ENCODE measurements around the gene NDUFS5. TPM values are rescaled to one million over a fixed set of nuclear protein-coding genes. Genes with fewer than 3 reads are reported as not detected.

NDUFS5 gene
- total and polyA plus RNA-seq, 12 donors = 303 to 6,035 (median 561) TPM

DNA sequence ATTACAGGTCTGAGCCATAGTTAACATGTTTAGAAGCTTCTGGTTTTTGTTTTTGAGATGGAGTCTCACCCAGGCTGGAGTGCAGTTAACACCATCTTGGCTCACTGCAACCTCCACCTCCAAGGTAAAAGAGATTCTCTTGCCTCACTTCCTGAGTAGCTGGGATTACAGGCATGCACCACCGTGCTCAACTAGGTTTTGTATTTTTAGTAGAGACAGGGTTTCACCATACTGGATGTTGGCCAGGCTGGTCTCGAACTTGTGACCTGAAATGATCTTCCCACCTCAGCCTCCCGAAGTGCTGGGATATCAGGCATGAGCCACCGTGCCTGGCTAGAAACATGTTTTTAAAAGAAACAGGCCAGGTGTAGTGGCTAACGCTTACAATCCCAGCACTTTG, 10.5 kb downstream of the NDUFS5 start:
- intact Hi-C loops (cut with DNase I) = no loop called here
- peaks cover 0 to 95% (median 70%) of the 10 kb centered on the region in 9 donors for H3K36me3 ChIP-seq
- ATAC-seq (no peak), DNase-seq (no peak)
- WGBS, 2 donors = 74 to 81% methylated on average over 5 of the region's 5 CpGs
- H3K4me3 ChIP-seq = no peak overlapping the region
- no peak overlapping the region for H3K27ac ChIP-seq
- H3K9me3 ChIP-seq = no peaks in the 10 kb centered on the region
- no peaks in the 10 kb centered on the region for H3K27me3 ChIP-seq
- H3K4me1 ChIP-seq = peaks cover 0 to 12% (median 4%) of the 10 kb centered on the region in 9 donors
- TF ChIP-seq, protein P1, sequence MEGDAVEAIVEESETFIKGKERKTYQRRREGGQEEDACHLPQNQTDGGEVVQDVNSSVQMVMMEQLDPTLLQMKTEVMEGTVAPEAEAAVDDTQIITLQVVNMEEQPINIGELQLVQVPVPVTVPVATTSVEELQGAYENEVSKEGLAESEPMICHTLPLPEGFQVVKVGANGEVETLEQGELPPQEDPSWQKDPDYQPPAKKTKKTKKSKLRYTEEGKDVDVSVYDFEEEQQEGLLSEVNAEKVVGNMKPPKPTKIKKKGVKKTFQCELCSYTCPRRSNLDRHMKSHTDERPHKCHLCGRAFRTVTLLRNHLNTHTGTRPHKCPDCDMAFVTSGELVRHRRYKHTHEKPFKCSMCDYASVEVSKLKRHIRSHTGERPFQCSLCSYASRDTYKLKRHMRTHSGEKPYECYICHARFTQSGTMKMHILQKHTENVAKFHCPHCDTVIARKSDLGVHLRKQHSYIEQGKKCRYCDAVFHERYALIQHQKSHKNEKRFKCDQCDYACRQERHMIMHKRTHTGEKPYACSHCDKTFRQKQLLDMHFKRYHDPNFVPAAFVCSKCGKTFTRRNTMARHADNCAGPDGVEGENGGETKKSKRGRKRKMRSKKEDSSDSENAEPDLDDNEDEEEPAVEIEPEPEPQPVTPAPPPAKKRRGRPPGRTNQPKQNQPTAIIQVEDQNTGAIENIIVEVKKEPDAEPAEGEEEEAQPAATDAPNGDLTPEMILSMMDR (IDR thresholded peaks at IDR 0.05) = no peak

DNA sequence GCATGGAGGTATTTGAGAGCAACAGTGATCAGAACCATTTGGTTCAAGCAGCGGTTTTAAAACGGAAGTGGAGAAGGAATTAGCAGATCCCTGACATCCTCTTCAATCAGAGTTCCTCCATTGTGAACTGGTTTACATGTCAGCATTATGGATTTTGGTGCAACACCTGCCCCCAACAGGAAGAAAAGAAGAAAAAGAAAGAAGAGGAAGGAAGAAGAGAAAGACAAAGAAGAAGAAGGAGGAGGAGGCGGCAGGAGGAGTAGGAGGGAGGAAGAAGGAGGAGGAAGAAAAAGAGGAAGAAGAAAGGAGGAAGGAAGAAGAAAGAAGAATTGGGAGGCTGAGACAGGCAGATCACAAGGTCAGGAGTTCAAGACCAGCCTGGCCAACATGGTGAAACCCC, 17.4 kb downstream of the NDUFS5 start:
- peaks cover 0 to 55% (median 28%) of the 10 kb centered on the region in 9 donors for H3K36me3 ChIP-seq
- 90 to 92% methylated on average over 3 of the region's 3 CpGs for WGBS, 2 donors

DNA sequence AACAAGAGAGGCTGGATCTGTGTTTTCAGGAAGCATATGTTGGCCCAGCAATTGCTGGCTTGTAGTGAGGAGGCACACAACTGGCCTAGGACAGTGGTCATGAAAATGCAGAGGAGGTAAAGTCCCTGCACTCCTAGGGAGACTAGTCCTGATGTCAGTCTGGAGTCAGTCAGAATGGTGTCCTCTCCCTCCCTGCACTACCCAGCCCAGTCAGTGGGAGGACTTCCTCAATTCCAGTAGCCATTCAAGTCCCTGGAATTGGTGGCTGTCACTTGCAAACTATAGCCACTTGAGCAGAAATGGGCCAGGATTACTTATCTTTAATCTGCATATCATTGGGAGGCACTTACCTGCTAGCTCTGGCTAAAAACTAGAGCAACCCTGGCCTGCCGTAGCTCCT, 18.6 kb downstream of the NDUFS5 start:
- no peak overlapping the region for H3K27ac ChIP-seq
- DNase-seq = no peak
- H3K27me3 ChIP-seq = no peaks in the 10 kb centered on the region
- 81 to 98% methylated on average over 1 of the region's 1 CpG for WGBS, 2 donors
- intact Hi-C loops (cut with DNase I) = no loop called here
- H3K4me3 ChIP-seq = no peak overlapping the region
- peaks cover 5 to 23% (median 14%) of the 10 kb centered on the region in 9 donors for H3K4me1 ChIP-seq
- H3K36me3 ChIP-seq = peaks cover 0 to 54% (median 25%) of the 10 kb centered on the region in 9 donors
- no peak for ATAC-seq
- no peaks in the 10 kb centered on the region for H3K9me3 ChIP-seq
- TF ChIP-seq, protein P1 (IDR thresholded peaks at IDR 0.05) = no peak

More for the DNA sequence above, 17.4 kb downstream of the NDUFS5 start:
- Histone ChIP-seq H3K27me3 (no peaks in the 10 kb centered on the region), H3K27ac (no peak overlapping the region), H3K9me3 (no peaks in the 10 kb centered on the region), H3K4me1 (peaks cover 5 to 23% (median 14%) of the 10 kb centered on the region in 9 donors), H3K4me3 (no peak overlapping the region)
- DNase-seq (no peak), ATAC-seq (no peak)
- TF ChIP-seq, protein P1 (IDR thresholded peaks at IDR 0.05) = no peak
- intact Hi-C loops (cut with DNase I) = no loop called here

DNA sequence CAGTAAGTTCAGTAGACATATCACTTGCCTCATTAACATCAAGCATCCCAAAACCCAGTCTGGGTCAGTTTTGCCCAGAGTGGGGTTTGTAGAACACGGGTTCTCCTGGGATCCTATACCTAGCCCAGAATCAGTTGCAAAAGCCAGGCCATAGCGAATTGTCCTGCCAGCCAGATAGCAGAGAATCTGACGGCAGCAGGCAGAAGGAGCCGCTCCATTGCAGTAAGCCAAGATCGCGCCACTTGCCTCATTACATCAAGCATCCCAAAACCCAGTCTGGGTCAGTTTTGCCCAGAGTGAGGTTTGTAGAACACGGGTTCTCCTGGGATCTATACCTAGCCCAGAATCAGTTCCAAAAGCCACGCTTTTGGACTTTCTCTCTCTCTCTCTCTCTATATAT, 19.1 kb downstream of the NDUFS5 start:
- H3K27ac ChIP-seq = no peak overlapping the region
- DNase-seq = no peak
- H3K36me3 ChIP-seq = peaks cover 0 to 56% (median 25%) of the 10 kb centered on the region in 9 donors
- H3K4me1 ChIP-seq = peaks cover 5 to 23% (median 14%) of the 10 kb centered on the region in 9 donors
- TF ChIP-seq, protein P1 (IDR thresholded peaks at IDR 0.05) = no peak
- intact Hi-C loops (cut with DNase I) = no loop called here
- no peaks in the 10 kb centered on the region for H3K9me3 ChIP-seq
- ATAC-seq = no peak
- no peaks in the 10 kb centered on the region for H3K27me3 ChIP-seq
- WGBS, 2 donors = 82 to 85% methylated on average over 8 of the region's 8 CpGs
- H3K4me3 ChIP-seq = no peak overlapping the region

All from heart right ventricle (tissue), 16 donors.